Stomach smooth muscle (tissue), 2 donors: ENCODE results near the gene SF3A2.

ENCODE experiments used
- H3K27ac ChIP-seq: one replicate; pipeline ENCODE4 v1.7.0; 2013; ENCODE audit warnings: mild to moderate bottlenecking, low read length, inconsistent platforms
- H3K27me3 ChIP-seq, 2 donors: one replicate each; pipeline ENCODE4 v1.7.0; 2013; ENCODE audit warnings: low read length in 2 of 2; ENCODE audit not compliant: insufficient read depth in 2 of 2, control insufficient read depth in 1 of 2
- H3K36me3 ChIP-seq, 2 donors: one replicate each; pipeline ENCODE4 v1.7.0; 2013; ENCODE audit warnings: low read length in 2 of 2; ENCODE audit not compliant: control insufficient read depth in 2 of 2, insufficient read depth in 2 of 2
- H3K4me1 ChIP-seq: one replicate; pipeline ENCODE4 v1.7.0; 2013; ENCODE audit warnings: low read length; ENCODE audit not compliant: control insufficient read depth, insufficient read depth
- H3K4me3 ChIP-seq, 2 donors: one replicate each; pipeline ENCODE4 v1.7.0; 2013; ENCODE audit warnings: low read length in 2 of 2
- H3K9ac ChIP-seq, 2 donors: one replicate each; pipeline ENCODE4 v1.7.0; 2013; ENCODE audit warnings: low read length in 2 of 2, mild to moderate bottlenecking in 1 of 2
- H3K9me3 ChIP-seq, 2 donors: one replicate each; pipeline ENCODE4 v1.7.0; 2013; ENCODE audit warnings: low read length in 2 of 2; ENCODE audit not compliant: control insufficient read depth in 2 of 2
- donor health status: healthy.
- donor health status: Pancreatic carcinoma.

Gene SF3A2

GRCh38 chr19:2270157-2270422 is 33.5 kb downstream of the SF3A2 start:
- H3K27ac ChIP-seq: peak overlapping the region; percentile 94
- peak overlapping the region; percentile 87 to 92 for H3K9ac ChIP-seq
- no peaks in the 10 kb centered on the region for H3K9me3 ChIP-seq
- peaks cover 9 to 11% of the 10 kb centered on the region in 2 donors for H3K36me3 ChIP-seq
- H3K27me3 ChIP-seq: no peaks in the 10 kb centered on the region
- peak overlapping the region; percentile 87 to 93 for H3K4me3 ChIP-seq
- peaks cover 39% of the 10 kb centered on the region for H3K4me1 ChIP-seq

- H3K4me3 ChIP-seq: peak overlapping the region; percentile 87 to 93
- H3K36me3 ChIP-seq: peaks cover 9 to 11% of the 10 kb centered on the region in 2 donors
- H3K27me3 ChIP-seq: no peaks in the 10 kb centered on the region
- peak overlapping the region; percentile 87 to 92 for H3K9ac ChIP-seq
- peaks cover 45% of the 10 kb centered on the region for H3K4me1 ChIP-seq
- peak overlapping the region; percentile 94 for H3K27ac ChIP-seq
- H3K9me3 ChIP-seq: no peaks in the 10 kb centered on the region
Observed at GRCh38 chr19:2270423-2271233, 34.0 kb downstream of the SF3A2 start.

- peak overlapping the region; percentile 62 to 89 for H3K9ac ChIP-seq
- H3K36me3 ChIP-seq: peaks cover 9 to 11% of the 10 kb centered on the region in 2 donors
- H3K4me3 ChIP-seq: peak overlapping the region; percentile 78 to 93
- no peaks in the 10 kb centered on the region for H3K27me3 ChIP-seq
- peaks cover 51% of the 10 kb centered on the region for H3K4me1 ChIP-seq
- H3K27ac ChIP-seq: peak overlapping the region; percentile 84
- no peaks in the 10 kb centered on the region for H3K9me3 ChIP-seq
Observed at GRCh38 chr19:2271234-2272103, 34.8 kb downstream of the SF3A2 start.

GRCh38 chr19:2273356-2274184 is 36.9 kb downstream of the SF3A2 start:
- Histone ChIP-seq H3K27ac (peak overlapping the region; percentile 66), H3K4me3 (peak overlapping the region in 1 of 2 donors; percentile 65), H3K27me3 (no peaks in the 10 kb centered on the region), H3K9ac (peak overlapping the region in 1 of 2 donors; percentile 48), H3K36me3 (peaks cover 9 to 11% of the 10 kb centered on the region in 2 donors), H3K9me3 (no peaks in the 10 kb centered on the region), H3K4me1 (peaks cover 47% of the 10 kb centered on the region)

- Histone ChIP-seq H3K27me3 (no peaks in the 10 kb centered on the region), H3K36me3 (peaks cover 9 to 11% of the 10 kb centered on the region in 2 donors), H3K9me3 (no peaks in the 10 kb centered on the region), H3K4me3 (peak overlapping the region in 1 of 2 donors; percentile 65), H3K9ac (peak overlapping the region in 1 of 2 donors; percentile 48), H3K27ac (peak overlapping the region; percentile 66), H3K4me1 (peaks cover 47% of the 10 kb centered on the region)
Observed at GRCh38 chr19:2274185-2274711, 37.6 kb downstream of the SF3A2 start.

GRCh38 chr19:2274931-2275535 is 38.4 kb downstream of the SF3A2 start:
- Histone ChIP-seq H3K9me3 (no peaks in the 10 kb centered on the region), H3K4me3 (no peak overlapping the region), H3K9ac (no peak overlapping the region), H3K27ac (no peak overlapping the region), H3K4me1 (peaks cover 47% of the 10 kb centered on the region), H3K27me3 (no peaks in the 10 kb centered on the region), H3K36me3 (peaks cover 9 to 11% of the 10 kb centered on the region in 2 donors)

- Histone ChIP-seq H3K27me3 (no peaks in the 10 kb centered on the region), H3K9me3 (no peaks in the 10 kb centered on the region), H3K4me3 (peak overlapping the region in 1 of 2 donors; percentile 15), H3K36me3 (peaks cover 9 to 11% of the 10 kb centered on the region in 2 donors), H3K9ac (no peak overlapping the region), H3K27ac (no peak overlapping the region), H3K4me1 (peaks cover 47% of the 10 kb centered on the region)
Observed at GRCh38 chr19:2275588-2276428, 39.2 kb downstream of the SF3A2 start.

GRCh38 chr19:2276429-2276986 is 39.9 kb downstream of the SF3A2 start:
- Histone ChIP-seq H3K4me3 (no peak overlapping the region), H3K27me3 (no peaks in the 10 kb centered on the region), H3K36me3 (peaks cover 9 to 11% of the 10 kb centered on the region in 2 donors), H3K9ac (no peak overlapping the region), H3K4me1 (peaks cover 40% of the 10 kb centered on the region), H3K27ac (no peak overlapping the region), H3K9me3 (no peaks in the 10 kb centered on the region)

- no peak overlapping the region for H3K9ac ChIP-seq
Observed at GRCh38 chr19:2277138-2277537, 40.5 kb downstream of the SF3A2 start.

More at GRCh38 chr19:2277138-2277537, 40.5 kb downstream of the SF3A2 start:
- Histone ChIP-seq H3K9me3 (no peaks in the 10 kb centered on the region), H3K27me3 (no peaks in the 10 kb centered on the region), H3K36me3 (peaks cover 8 to 9% of the 10 kb centered on the region in 2 donors), H3K27ac (no peak overlapping the region), H3K4me1 (peaks cover 40% of the 10 kb centered on the region), H3K4me3 (no peak overlapping the region)
